Measurements from ENCODE around the gene MMS22L.

GRCh38 chr6:97294451-97294850 lies 11.4 kb upstream of the MMS22L start:
- TF ChIP-seq POLR2AphosphoS5 (IDR thresholded peaks at IDR 0.05; ENCODE audit: borderline replicate concordance, low read depth, low read length) (no peak), EZH2 (IDR thresholded peaks at IDR 0.05) (no peak), FOXP2 (optimal IDR thresholded peaks at IDR 0.05; ENCODE audit: control extremely low read depth, extremely low read length, insufficient read depth) (no peak)
